NCI-H774 (cell line): Measurements from ENCODE around the gene POU3F1.

Experiments used
- DNase-seq: peaks from one replicate; lab custom pipeline; 2025; lab: John Stamatoyannopoulos, UW

Gene POU3F1

DNA sequence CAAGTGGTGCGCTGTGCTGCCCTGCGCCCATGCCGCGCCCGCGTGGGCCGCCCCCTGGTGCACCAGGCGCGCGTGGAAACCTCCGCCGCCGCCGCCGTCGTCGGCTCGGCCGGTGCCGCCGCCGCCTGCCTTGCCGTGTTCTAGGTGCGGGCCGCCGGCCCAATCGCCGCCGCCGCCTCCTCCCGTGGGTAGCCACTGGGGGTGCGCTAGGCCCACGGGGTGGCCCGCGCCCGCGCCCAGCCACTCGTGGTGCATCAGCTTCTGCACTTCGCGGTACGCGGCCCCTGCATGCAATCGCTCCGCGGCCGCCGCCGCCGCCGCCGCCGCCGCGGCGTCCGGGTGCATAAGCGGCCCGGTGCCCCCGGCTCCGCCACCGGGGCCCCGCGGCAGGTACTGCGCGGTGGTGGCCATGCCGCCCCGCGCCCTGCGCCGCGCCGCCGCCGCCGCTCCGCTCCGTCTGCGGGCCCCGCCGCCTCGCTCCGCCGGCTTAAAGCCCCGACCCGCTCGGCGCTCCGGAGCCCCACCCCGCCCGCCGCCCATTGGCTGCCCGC, at the start of gene POU3F1:
TSS of gene POU3F1 (minus strand) at position 461 of the 551 bp plus-strand sequence. CDS start at position 411, 50 bp downstream.
- no peak for DNase-seq

DNA sequence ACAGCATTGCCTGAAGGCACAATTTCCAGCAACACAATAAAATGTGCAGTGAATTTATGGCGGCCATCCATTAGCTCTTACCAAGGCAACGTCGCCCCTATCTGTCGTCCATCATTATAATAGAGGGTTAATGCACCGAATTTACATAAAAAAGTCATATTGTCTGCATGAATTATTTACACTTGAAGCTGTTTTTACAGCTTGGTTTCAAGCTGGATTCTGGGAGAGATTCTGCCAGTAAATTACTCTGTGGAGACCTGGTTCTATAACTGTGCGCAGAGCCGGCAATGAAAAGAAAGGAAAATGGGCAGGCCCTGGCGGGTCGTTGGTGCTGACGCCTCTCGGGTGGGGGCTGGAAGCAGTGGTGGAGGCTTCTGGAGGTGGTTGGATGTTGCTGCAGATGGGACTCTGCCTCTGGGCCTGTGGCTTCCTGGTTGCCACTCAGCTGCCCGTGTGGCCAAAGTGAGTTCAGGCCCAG, 48.9 kb upstream of the POU3F1 start:
- DNase-seq, result no peak

DNA sequence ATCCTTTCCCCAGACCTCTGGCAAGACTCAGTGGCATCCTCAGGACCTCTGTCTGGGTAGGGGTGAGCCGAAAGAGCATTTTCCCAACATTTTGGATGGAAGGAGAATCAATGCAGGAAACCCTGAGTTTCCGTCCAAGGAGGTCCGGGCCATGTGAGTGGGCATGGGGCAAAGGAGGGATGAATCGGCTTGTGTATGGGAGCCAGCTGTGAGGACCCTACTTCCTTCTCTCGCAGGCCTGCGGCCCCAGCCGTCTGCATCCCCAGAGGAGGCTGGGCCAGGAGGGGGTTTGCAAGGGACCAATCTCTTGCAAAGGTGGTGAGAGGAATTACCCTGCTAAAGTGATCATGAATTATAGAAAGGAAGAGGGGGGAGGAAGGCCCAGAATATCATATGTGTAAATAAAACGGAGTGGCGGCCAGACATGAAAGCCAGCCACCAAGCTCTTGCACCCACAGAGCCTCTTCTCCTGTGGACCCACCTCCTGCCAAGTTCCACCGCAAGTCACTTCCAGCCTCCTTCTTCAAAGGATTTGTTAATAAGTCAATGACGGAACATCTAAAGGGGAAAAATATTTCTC, 48.2 kb upstream of the POU3F1 start:
- no peak for DNase-seq

DNA sequence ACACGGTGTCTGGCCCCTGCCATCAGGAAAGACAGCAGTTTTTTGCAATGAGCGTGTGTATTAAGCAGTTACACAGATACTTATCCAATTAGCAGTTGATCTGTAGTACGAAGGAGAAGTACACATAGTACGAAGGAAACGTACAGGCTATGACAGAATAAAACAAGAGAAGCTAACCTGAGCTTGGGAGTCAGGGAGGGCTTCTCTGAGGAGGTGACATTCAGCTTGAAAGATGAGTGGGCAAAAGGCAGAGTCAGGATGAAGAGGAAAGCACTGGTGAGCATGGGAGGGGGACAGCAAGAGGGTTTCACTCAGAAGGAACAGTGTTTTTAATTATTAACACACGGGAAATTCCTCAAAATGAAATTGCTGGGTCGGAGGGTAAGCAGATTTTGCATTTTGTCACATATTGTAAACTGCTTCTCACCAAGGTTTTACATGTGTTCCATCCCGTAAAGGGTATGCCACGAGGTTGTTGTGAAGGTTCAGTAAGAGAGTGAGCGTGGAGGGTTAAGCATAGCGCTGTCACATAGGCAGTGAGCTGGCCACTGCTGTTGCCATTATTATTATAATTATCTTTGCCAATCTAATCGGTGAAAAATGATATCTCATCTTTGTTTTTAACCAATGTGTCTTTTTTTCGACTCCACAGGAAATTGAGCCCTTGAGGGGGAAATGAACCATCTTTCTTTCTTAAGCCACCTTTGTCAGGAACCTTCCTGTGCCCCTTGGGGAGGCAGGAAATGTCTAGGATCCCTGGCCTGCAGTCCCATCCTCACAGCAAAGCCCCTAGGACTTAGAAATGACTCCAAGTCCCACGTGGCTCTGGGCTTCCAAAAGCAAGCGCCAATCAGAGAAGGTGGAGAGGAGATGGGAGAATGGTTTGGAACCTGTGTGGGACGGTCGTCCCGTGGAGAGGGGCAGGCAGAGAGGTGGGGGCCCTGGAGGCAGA, 47.3 kb upstream of the POU3F1 start:
- DNase-seq, result no peak

DNA sequence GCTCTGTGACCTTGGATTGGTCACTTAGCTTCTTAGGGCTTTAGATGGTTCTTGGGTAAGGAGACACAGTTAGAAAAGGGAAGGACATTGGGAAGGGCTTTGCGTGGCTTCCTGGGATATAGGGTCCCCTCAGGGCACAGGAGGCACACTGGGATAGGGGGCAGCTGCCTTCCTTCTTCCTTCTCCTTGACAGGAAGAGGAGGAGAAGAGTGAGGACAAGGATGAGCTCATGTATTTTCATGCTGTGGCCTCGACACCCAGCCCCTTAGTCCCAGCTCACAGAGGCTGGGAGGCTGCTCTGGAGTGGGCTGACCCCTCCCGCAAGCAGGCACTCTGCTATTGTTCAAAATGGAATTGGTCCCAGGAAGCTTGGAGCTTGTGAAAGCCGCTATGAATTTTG, 45.7 kb upstream of the POU3F1 start:
- no peak for DNase-seq

DNA sequence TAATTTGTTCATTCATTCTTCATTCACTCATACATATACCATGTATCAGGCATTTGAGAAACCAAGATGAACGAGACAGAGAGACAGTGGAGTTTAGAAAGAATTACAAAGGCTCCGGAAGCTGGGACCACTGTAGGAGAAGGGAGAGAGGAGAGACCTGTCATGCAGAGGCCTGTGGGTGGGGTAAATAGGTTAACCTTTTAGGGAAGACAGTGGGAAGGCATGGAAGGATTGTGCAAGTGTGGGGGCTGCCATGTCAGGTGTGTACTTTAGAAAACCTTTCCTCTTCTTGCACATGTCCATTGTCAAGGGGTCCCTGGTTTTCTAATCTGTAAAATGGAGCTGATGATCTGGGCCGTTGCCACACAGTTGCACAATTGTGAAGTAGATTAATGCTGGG, 44.2 kb upstream of the POU3F1 start:
- DNase-seq, result no peak

DNA sequence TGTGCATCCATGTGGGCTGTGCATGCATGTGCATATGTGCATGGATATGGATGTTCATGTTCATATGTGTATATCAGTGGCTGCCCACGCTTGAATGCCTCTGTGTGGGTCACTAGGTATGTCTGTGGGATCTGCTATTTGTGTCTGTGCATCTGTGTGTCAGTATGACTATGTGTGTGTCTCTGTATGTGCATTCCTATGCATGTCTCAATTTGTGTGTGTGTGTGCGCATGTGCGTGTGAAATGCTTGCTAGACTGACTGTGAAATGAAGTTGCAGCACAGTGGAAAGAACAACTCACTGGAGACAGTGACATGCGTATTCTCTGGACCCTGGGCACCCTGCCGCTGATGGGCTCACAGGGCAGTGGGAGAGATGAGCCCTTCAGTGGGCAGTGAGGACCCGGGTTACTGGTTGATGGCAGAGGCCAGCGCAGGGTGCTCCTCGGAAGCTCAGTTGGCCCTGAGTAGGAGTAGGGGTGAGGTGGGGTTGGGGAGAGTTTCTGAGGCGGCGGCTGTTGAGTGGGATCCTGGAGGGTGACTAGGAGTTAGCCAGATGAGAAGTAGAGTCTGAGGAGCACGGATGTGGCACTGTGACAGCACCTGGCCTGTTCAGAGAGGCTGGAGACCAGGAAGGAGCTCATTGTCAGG, 43.2 kb upstream of the POU3F1 start:
- no peak for DNase-seq

DNA sequence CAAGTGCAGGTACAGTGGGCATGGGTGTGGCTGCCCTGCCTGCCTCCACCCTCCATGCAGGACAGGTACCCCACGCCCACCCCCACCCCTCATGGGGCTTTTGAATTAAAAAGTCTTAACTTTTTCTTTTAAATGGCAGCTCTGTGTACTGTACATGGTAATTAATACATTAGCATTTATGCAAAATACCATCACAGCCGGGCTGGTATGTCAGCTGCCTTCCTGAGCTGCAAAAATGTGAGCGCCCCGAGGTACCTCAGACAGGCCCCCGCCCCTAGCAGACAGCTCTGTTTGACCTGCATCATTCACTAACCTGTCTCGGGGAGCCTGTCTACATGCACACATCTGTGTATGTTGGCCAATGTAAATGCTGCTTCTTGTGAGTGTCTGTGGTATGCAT, 42.2 kb upstream of the POU3F1 start:
- DNase-seq, result no peak

DNA sequence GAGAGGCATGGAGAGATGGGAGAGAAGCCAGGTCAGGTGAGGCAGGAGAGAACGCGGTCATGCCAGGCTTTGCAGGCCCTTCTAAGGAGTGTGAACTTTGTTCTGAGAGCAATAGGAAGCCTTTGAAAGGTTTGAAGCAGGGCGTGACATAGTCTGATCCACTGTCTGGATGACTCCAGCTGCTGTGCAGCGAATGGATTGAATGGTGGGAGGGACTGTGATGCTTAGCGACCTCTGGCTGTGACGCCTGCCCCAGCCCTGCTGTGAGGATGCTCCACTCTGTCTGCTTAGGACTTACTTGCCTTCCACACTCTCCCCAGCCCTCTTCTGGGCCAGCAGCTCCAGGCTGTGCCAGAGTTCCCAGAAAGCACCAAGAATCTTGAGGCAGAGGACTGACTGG, 41.8 kb upstream of the POU3F1 start:
- no peak for DNase-seq

DNA sequence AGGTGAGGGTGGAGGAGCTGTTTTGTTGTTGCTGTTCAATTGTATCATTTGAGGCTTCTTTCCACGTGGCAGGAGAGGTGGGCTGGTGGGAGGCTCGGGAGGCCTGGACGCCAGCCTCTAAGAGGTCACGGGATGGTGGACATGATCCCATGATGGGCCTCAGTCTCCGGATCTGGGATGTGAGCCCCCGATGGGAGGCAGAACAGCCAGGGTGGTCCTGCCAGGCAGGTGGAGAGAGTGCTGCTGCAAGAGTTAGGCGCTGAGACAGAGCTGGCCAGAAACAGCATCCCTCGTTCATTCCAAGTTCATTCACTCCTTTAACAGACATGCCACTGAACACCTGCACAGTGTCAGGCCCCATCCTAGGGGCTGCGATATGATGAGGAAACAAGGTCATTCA, 41.1 kb upstream of the POU3F1 start:
- no peak for DNase-seq

DNA sequence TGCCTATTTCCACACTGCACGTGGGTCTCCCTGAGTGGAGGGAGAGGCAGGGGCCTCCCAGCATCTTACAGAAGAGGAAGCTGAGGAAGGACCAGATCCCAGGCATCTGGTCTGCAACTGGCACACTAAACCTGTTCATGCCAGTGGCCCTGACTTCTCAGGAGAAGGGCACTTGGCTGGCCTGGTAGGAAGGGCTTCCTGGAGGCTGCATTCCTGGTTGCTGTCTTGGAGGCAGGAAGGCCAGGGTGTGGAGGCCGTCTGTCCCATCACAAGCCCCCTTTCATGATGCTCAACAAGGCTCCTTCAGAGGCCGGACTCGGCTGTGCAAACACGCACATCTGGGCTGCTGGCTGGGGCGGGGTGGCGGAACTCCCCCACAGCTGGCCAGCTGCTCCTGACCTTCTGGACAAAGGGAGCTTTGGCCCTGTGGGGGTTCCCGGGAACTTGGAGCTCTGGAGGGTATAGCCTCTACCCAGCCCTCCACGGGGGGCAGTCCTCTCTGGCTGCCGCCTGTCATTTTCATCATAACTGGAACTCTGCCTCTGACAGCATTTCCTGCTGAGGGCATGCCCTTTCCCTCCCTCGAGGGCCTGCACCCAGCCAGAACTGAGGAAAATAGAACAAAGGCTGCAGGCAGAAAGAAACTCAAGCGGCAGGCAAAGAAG, 39.2 kb upstream of the POU3F1 start:
- no peak for DNase-seq

DNA sequence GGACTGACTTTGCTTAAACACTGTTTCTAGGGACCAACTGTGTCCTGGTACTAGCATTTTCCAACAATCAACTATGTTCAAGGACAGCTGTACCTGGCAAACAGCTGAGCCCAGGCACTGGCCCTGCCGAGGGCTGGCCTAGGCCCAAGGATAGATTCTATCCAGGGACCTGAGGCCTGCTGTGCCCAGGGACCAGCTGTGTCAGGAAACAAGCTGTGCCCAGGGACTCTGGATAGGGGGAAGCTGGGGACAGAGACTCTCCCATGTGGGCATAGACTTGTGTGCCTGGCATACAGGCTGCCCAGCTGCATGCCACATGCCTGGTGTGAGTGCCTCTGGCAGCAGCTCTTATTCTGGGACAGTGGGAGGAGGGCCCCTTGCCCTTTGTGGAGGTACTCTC, 38.1 kb upstream of the POU3F1 start:
- DNase-seq, result no peak

DNA sequence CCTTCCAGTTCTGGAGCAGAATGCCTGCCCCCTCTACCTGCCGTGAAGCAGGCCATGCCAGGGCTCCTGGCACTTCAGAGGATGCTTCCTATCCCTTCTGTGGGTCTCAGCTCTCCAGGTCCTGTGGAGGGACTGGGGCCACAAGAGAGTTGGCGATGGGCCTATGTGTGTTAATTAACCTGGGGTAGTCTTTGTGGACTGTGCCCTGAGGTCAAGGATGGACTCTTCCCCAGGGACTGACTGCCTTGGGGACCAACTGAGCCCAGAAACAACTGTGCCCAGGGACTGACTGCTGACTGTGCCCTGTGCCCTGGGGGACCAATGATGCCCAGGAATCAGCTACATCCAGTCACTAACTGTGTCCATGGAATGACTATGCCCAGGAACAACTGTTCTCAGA, 37.5 kb upstream of the POU3F1 start:
- DNase-seq, result no peak

DNA sequence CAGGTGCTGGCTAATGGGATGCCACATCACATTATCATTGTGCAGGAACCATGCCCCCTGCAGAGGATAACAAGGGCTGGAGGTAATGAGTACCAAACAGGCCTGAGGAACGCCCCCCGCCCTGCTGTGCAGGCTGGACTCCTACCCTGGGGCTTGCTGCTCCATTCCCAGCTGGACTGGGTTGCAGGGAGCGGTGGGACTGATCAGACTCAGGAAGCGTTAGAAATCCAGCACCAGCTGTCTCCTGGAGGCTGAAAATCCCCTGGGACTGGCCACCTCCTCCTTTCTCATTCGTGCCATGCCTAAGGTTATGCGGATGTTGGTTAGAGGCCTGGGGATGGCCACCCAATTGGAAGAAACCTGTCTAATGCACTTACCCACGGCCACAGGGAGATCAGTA, 36.9 kb upstream of the POU3F1 start:
- DNase-seq, result no peak

DNA sequence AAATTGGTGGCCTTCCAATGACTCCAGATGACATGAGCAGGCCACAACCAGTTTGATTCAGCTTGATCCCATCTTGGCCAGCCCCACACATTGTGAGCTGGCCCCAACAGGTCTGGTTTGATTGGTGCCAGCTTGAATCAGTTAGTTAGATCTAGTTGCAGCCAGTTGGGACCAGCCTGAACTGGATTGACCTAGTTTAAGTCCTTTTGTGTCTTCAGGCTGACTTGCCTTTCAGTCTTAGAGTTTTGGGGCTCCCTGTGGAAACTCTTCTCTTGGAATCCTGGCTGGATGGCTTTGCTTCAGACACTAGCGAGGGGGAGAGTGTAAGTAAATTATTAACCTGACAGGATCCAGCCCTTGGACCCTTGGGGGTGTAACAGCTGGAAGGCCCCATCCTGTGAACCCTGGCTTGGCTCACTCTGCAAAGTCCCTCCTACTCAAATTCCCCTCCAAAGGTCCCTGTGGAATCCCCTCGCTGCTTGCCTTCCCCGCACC, 36.2 kb upstream of the POU3F1 start:
- no peak for DNase-seq

DNA sequence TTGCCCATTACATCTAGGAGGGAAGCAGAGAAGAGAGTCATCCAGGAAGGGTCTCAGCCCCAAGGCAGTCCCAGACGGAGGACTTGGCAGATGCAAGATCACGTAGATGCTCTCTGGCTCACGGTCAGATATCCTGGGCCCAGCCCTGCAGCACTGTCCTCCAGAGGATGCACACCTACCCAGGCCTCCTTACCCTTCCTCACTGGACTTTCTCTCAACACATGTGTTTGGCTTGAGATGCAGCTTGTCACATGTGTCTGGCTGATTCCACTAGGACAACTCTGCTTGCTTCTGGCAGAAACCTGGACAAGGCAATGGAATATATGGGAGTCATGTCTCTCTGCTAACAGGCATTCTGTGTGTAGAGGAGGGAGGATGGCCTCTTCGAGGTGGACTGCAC, 32.4 kb upstream of the POU3F1 start:
- DNase-seq, result no peak

DNA sequence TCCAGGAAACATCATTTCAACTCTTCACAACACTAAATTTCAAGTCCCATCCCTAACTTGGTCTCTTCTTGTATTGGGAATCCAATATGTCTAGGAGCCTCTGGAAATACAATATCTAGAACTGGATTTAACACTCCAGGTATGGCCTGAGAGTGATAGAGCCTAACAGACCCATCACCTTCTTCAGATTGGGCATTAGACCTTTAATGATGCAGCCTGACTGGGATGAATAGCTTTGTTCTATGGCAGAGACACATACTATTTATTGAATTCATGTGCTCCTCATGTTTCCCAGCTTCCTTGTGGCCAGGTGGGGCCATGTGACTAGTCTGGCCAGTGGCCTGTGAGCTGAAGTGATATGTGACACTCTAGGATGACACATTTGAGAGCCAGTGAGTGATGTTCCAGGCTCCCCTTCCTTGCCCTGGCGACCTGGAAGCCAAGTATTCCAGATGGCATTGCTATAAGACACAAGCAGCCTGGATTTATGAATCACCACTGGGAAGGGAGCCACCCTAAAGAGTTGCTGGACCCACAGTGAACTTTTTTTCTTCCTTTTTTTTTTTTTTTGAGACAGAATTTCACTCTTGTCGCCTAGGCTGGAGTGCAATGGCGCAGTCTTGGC, 31.0 kb upstream of the POU3F1 start:
- DNase-seq, result no peak

DNA sequence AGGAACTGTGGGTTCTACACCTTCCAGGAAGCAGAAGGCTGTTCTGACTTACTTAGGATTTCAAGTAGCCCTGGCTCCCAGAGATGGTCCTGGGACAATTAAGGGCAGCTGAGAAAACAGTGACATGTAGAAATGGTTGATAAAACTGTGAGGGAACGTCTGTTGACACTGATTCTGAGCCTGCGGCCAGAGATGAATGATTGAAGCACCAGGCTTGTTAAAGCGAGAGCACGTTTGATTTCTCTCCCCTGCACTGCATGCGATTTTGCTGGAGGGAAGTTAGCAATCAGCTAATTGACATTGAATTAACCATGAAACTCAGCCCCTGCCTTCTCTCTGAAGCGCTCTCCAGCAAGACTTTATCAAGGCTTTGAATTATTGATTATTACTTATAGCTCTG, 29.9 kb upstream of the POU3F1 start:
- peak; percentile 12 for DNase-seq

DNA sequence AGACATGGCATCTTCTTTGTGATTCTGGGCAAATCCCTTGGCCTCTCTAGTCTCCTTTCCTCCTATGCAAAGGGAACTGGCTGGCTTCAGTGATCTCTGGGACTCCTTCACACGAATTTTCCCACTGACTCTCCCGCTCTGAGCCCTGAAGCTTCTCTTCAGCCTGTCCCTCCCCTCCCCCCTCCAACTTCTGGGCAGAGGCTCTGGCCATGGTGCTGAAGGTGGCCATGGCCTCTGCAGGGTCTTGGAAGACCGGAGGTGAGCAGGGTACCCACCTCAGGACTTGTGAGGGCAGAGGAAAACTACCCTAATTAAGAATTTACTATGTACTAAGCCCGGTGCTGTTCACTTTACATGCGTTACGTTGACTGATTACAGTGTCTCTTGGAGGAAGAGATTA, 29.4 kb upstream of the POU3F1 start:
- DNase-seq, result no peak

DNA sequence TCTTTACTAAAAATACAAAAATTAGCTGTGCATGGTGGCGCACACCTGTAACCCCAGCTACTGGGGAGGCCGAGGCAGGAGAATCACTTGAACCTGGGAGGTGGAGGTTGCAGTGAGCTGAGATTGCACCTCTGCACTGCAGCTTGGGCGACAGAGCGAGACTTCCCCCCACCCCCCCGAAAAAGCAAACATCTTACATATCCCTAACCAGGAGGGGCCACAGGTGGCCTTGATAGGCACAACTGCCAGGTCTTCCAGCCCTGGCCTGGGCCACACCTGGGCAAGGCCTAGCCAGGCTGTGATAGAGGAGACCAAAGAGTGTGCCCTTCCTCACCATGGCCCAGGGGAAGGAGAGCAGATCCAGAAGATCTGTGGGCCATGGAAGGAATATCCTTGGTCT, 28.6 kb upstream of the POU3F1 start:
- no peak for DNase-seq

DNA sequence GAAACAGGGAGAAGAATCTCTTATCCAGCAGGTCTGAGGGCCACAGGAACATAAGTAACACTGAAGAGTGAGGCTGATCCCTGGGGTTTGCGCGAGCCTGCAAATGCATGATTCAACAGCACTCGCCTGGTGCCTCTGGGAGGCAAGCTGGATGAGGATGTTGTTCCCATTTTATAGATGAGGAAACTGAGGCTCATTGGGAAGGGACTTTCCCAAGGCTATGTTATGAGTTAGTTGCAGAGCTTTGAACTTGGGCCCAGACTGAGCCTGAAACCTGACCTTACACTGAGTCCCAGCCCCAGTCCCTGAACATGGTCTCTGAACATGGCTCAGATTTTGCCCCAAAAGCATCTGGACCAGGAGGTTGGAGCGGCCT, 27.7 kb upstream of the POU3F1 start:
- no peak for DNase-seq
